Hepatocyte (in vitro differentiated cells): ENCODE data around the gene CNTN4. TPM values are rescaled to one million over a fixed set of nuclear protein-coding genes. Genes with fewer than 3 reads are reported as not detected.

Experiments
- DNase-seq: peaks from one replicate; pipeline ENCODE4 v3.0.0-alpha.2; 2016; ENCODE audit warnings: low spot score
- H2AFZ ChIP-seq: fragments of 200-600 bp; sonication (generic); 2 replicates; pipeline ENCODE4 v1.6.0; 2016; ENCODE audit warnings: antibody characterized with exemption, mild to moderate bottlenecking
- H3K27ac ChIP-seq: fragments of 200-600 bp; sonication (generic); 2 replicates; pipeline ENCODE4 v1.5.1; 2016; ENCODE audit warnings: mild to moderate bottlenecking
- H3K27me3 ChIP-seq: fragments of 200-600 bp; sonication (generic); 2 replicates; pipeline ENCODE4 v1.6.1; 2016
- H3K36me3 ChIP-seq: fragments of 200-600 bp; sonication (generic); replicated peaks from 2 replicates; pipeline ENCODE4 v1.5.1; 2016; ENCODE audit warnings: low read depth; ENCODE audit not compliant: insufficient read depth
- H3K4me1 ChIP-seq: fragments of 200-600 bp; sonication (generic); 2 replicates; pipeline ENCODE4 v1.5.1; 2016; ENCODE audit warnings: mild to moderate bottlenecking, moderate library complexity; ENCODE audit not compliant: insufficient read depth
- H3K4me2 ChIP-seq: fragments of 200-600 bp; sonication (generic); 2 replicates; pipeline ENCODE4 v1.6.0; 2016
- H3K4me3 ChIP-seq: fragments of 200-600 bp; sonication (generic); 2 replicates; pipeline ENCODE4 v1.5.1; 2016; ENCODE audit warnings: mild to moderate bottlenecking
- H3K79me2 ChIP-seq: fragments of 200-600 bp; sonication (generic); 2 replicates; pipeline ENCODE4 v1.6.0; 2017; ENCODE audit warnings: mild to moderate bottlenecking
- H3K9me2 ChIP-seq: fragments of 200-600 bp; sonication (generic); replicated peaks from 2 replicates; pipeline ENCODE4 v1.6.0; 2017; ENCODE audit warnings: mild to moderate bottlenecking; ENCODE audit not compliant: insufficient read depth
- H3K9me3 ChIP-seq: fragments of 200-600 bp; sonication (generic); 2 replicates; pipeline ENCODE4 v1.5.1; 2016; ENCODE audit warnings: low read depth, mild to moderate bottlenecking
- H4K20me1 ChIP-seq: fragments of 200-600 bp; sonication (generic); 2 replicates; pipeline ENCODE4 v1.6.0; 2016; ENCODE audit warnings: mild to moderate bottlenecking; ENCODE audit not compliant: insufficient read depth, poor library complexity, severe bottlenecking
- CTCF ChIP-seq: fragments of 200-600 bp; sonication (generic); IDR thresholded peaks from 2 replicates; pipeline ENCODE4 v1.5.1; 2016; ENCODE audit warnings: antibody characterized with exemption, mild to moderate bottlenecking; ENCODE audit not compliant: poor library complexity
- EZH2 ChIP-seq: fragments of 200-600 bp; sonication (generic); IDR thresholded peaks from 2 replicates; pipeline ENCODE4 v1.6.1; 2016; ENCODE audit warnings: antibody characterized with exemption, mild to moderate bottlenecking, borderline replicate concordance
- EZH2phosphoT487 ChIP-seq: fragments of 200-600 bp; sonication (generic); IDR thresholded peaks from one replicate; pipeline ENCODE4 v1.6.1; 2018; ENCODE audit warnings: antibody characterized with exemption, mild to moderate bottlenecking, low read depth, moderate library complexity; ENCODE audit not compliant: unreplicated experiment, severe bottlenecking
- WGBS: methylation state at CpG from one replicate; pipeline ENCODE4 v1.1.6; 2016; ENCODE audit warnings: low lambda C conversion rate; ENCODE audit errors: missing lambda C conversion rate; 5-methylcytosine and 5-hydroxymethylcytosine counted together
- polyA plus RNA-seq: library from polyadenylated mRNA; unstranded; fragments of >200 nt; fragmentation: Nextera tagmentation; extraction: Ambion mirVana; gene quantifications from 2 replicates; pipeline ENCODE4 v1.2.1, GENCODE V29; 2016
- total RNA-seq: library from RNA; depleted of rRNA; stranded (reverse); fragments of >200 nt; gene quantifications from 2 replicates; pipeline ENCODE4 v1.2.3, GENCODE V29; 2014

CNTN4 gene
- total and polyA plus RNA-seq, 2 experiments from 2014 or later, result 17.6 to 30.3 TPM

- Histone ChIP-seq H2AFZ (no peak overlapping the region), H3K79me2 (no peaks in the 10 kb centered on the region), H3K9me3 (no peaks in the 10 kb centered on the region), H3K36me3 (no peaks in the 10 kb centered on the region), H3K4me3 (no peak overlapping the region), H3K27ac (no peak overlapping the region), H4K20me1 (no peaks in the 10 kb centered on the region), H3K27me3 (no peaks in the 10 kb centered on the region), H3K4me2 (no peak overlapping the region), H3K9me2 (no peaks in the 10 kb centered on the region), H3K4me1 (no peaks in the 10 kb centered on the region)
- WGBS, result 96% methylated on average over 5 of the region's 5 CpGs
- DNase-seq, result no peak
- TF ChIP-seq EZH2phosphoT487, result no peak
- TF ChIP-seq CTCF, result no peak
- TF ChIP-seq EZH2, result no peak
These were observed 581.6 kb downstream of the CNTN4 start for GRCh38 chr3:2680236-2680635.

- Histone ChIP-seq H3K9me3 (no peaks in the 10 kb centered on the region), H3K4me3 (no peak overlapping the region), H2AFZ (no peak overlapping the region), H3K27ac (no peak overlapping the region), H3K36me3 (no peaks in the 10 kb centered on the region), H3K79me2 (no peaks in the 10 kb centered on the region), H3K9me2 (no peaks in the 10 kb centered on the region), H4K20me1 (no peaks in the 10 kb centered on the region), H3K27me3 (no peaks in the 10 kb centered on the region), H3K4me1 (no peaks in the 10 kb centered on the region), H3K4me2 (no peak overlapping the region)
- no peak for DNase-seq
- TF ChIP-seq EZH2phosphoT487 (no peak), EZH2 (no peak), CTCF (no peak)
These were observed 585.4 kb downstream of the CNTN4 start for GRCh38 chr3:2684046-2684445.

GRCh38 chr3:2686816-2687502, 588.3 kb downstream of the CNTN4 start:
- H3K79me2 ChIP-seq, result no peaks in the 10 kb centered on the region
- no peaks in the 10 kb centered on the region for H3K9me2 ChIP-seq
- TF ChIP-seq CTCF, result no peak
- no peak for TF ChIP-seq EZH2phosphoT487
- no peak for TF ChIP-seq EZH2
- no peak overlapping the region for H3K27ac ChIP-seq
- no peaks in the 10 kb centered on the region for H3K27me3 ChIP-seq
- no peaks in the 10 kb centered on the region for H3K9me3 ChIP-seq
- H3K4me1 ChIP-seq, result no peaks in the 10 kb centered on the region
- no peak for DNase-seq
- H4K20me1 ChIP-seq, result no peaks in the 10 kb centered on the region
- 83% methylated on average over 4 of the region's 4 CpGs for WGBS
- H3K4me2 ChIP-seq, result no peak overlapping the region
- no peaks in the 10 kb centered on the region for H3K36me3 ChIP-seq
- no peak overlapping the region for H2AFZ ChIP-seq
- H3K4me3 ChIP-seq, result no peak overlapping the region
